ENCODE data around the gene RBM44.
"Not testable (repeated sequence)": the region's sequence is repeated elsewhere in the genome, so short reads cannot be mapped to it uniquely, and the experiment has no call there.

RBM44 gene

GRCh38 chr2:237798236-237799059 lies at the start of gene RBM44:
Gene RBM44, plus strand, starts transcription at chr2:237798779. Its CDS starts 14,831 bp downstream, at chr2:237813610.
- no peak within 1 kb of the TSS for H3K4me3 ChIP-seq
- no peak for TF ChIP-seq Cebpa-rat (IDR thresholded peaks at IDR 0.05)

GRCh38 chr2:237749002-237749401 lies 49.6 kb upstream of the RBM44 start:
- peaks cover 9% of the 10 kb centered on the region for H3K4me1 ChIP-seq
- no peak overlapping the region for H3K9ac ChIP-seq
- TF ChIP-seq Cebpa-rat (IDR thresholded peaks at IDR 0.05) = no peak
- H4K20me1 ChIP-seq = peaks cover 86% of the 10 kb centered on the region
- H3K36me3 ChIP-seq = peaks cover 91% of the 10 kb centered on the region
- H3K27me3 ChIP-seq = no peaks in the 10 kb centered on the region
- peaks cover 18% of the 10 kb centered on the region for H3K9me3 ChIP-seq
- H3K4me2 ChIP-seq = no peak overlapping the region
- H3K27ac ChIP-seq = no peak overlapping the region
- no peak overlapping the region for H3K4me3 ChIP-seq

More at GRCh38 chr2:237798236-237799059, at the start of gene RBM44:
- H4K20me1 ChIP-seq = no peaks in the 10 kb centered on the region
- no peak within 1 kb of the TSS for H3K27ac ChIP-seq
- H3K27me3 ChIP-seq = no peaks in the 10 kb centered on the region
- H3K9me3 ChIP-seq = peaks cover 23% of the 10 kb centered on the region
- H3K4me1 ChIP-seq = no peaks in the 10 kb centered on the region
- H3K9ac ChIP-seq = no peak within 1 kb of the TSS
- peaks cover 18% of the 10 kb centered on the region for H3K36me3 ChIP-seq
- no peak within 1 kb of the TSS for H3K4me2 ChIP-seq

GRCh38 chr2:237749961-237750360 lies 48.6 kb upstream of the RBM44 start:
- Histone ChIP-seq H3K27ac (no peak overlapping the region), H3K4me2 (no peak overlapping the region), H3K27me3 (no peaks in the 10 kb centered on the region), H4K20me1 (peaks cover 82% of the 10 kb centered on the region), H3K9me3 (peaks cover 18% of the 10 kb centered on the region), H3K4me3 (no peak overlapping the region), H3K4me1 (no peaks in the 10 kb centered on the region), H3K36me3 (peaks cover 95% of the 10 kb centered on the region), H3K9ac (no peak overlapping the region)
- no peak for TF ChIP-seq Cebpa-rat (IDR thresholded peaks at IDR 0.05)

- not testable (repeated sequence) for H3K27me3 ChIP-seq, H3K4me3 ChIP-seq, H3K9ac ChIP-seq, H3K4me1 ChIP-seq, H3K27ac ChIP-seq, H3K4me2 ChIP-seq
- peaks cover 82% of the 10 kb centered on the region for H4K20me1 ChIP-seq
- peaks cover 100% of the 10 kb centered on the region for H3K36me3 ChIP-seq
- peaks cover 18% of the 10 kb centered on the region for H3K9me3 ChIP-seq
Measured at GRCh38 chr2:237750441-237750840, 48.1 kb upstream of the RBM44 start.

- H3K9me3 ChIP-seq = peaks cover 12% of the 10 kb centered on the region
- no peaks in the 10 kb centered on the region for H3K4me1 ChIP-seq
- peaks cover 66% of the 10 kb centered on the region for H4K20me1 ChIP-seq
- no peak overlapping the region for H3K27ac ChIP-seq
- H3K36me3 ChIP-seq = peaks cover 100% of the 10 kb centered on the region
- H3K27me3 ChIP-seq = no peaks in the 10 kb centered on the region
- H3K4me2 ChIP-seq = no peak overlapping the region
- H3K4me3 ChIP-seq = no peak overlapping the region
- TF ChIP-seq Cebpa-rat (IDR thresholded peaks at IDR 0.05) = no peak
- H3K9ac ChIP-seq = no peak overlapping the region
Measured at GRCh38 chr2:237752761-237753165, 45.8 kb upstream of the RBM44 start.

GRCh38 chr2:237754182-237754581 lies 44.4 kb upstream of the RBM44 start:
- TF ChIP-seq Cebpa-rat (IDR thresholded peaks at IDR 0.05) = no peak
- Histone ChIP-seq H3K27ac (no peak overlapping the region), H3K4me1 (no peaks in the 10 kb centered on the region), H3K27me3 (no peaks in the 10 kb centered on the region), H3K36me3 (peaks cover 100% of the 10 kb centered on the region), H3K9me3 (no peaks in the 10 kb centered on the region), H4K20me1 (peaks cover 66% of the 10 kb centered on the region), H3K9ac (no peak overlapping the region), H3K4me2 (no peak overlapping the region), H3K4me3 (no peak overlapping the region)

- no peak for TF ChIP-seq Cebpa-rat (IDR thresholded peaks at IDR 0.05)
- no peak overlapping the region for H3K4me2 ChIP-seq
- no peak overlapping the region for H3K9ac ChIP-seq
- peaks cover 66% of the 10 kb centered on the region for H4K20me1 ChIP-seq
- H3K4me1 ChIP-seq = no peaks in the 10 kb centered on the region
- no peak overlapping the region for H3K4me3 ChIP-seq
- no peak overlapping the region for H3K27ac ChIP-seq
- peaks cover 100% of the 10 kb centered on the region for H3K36me3 ChIP-seq
- no peaks in the 10 kb centered on the region for H3K9me3 ChIP-seq
- no peaks in the 10 kb centered on the region for H3K27me3 ChIP-seq
Measured at GRCh38 chr2:237754626-237755248, 43.8 kb upstream of the RBM44 start.

- no peak for TF ChIP-seq Cebpa-rat (IDR thresholded peaks at IDR 0.05)
- Histone ChIP-seq H3K27me3 (no peaks in the 10 kb centered on the region), H4K20me1 (peaks cover 45% of the 10 kb centered on the region), H3K4me3 (no peak overlapping the region), H3K9me3 (no peaks in the 10 kb centered on the region), H3K9ac (no peak overlapping the region), H3K27ac (no peak overlapping the region), H3K36me3 (peaks cover 98% of the 10 kb centered on the region), H3K4me2 (no peak overlapping the region), H3K4me1 (no peaks in the 10 kb centered on the region)
Measured at GRCh38 chr2:237757616-237758015, 41.0 kb upstream of the RBM44 start.

- H3K4me1 ChIP-seq = no peaks in the 10 kb centered on the region
- no peak overlapping the region for H3K4me2 ChIP-seq
- H4K20me1 ChIP-seq = peaks cover 46% of the 10 kb centered on the region
- H3K27me3 ChIP-seq = no peaks in the 10 kb centered on the region
- no peak overlapping the region for H3K4me3 ChIP-seq
- H3K9ac ChIP-seq = no peak overlapping the region
- H3K27ac ChIP-seq = no peak overlapping the region
- H3K9me3 ChIP-seq = no peaks in the 10 kb centered on the region
- H3K36me3 ChIP-seq = peaks cover 98% of the 10 kb centered on the region
- no peak for TF ChIP-seq Cebpa-rat (IDR thresholded peaks at IDR 0.05)
Measured at GRCh38 chr2:237758185-237758584, 40.4 kb upstream of the RBM44 start.

GRCh38 chr2:237759176-237759575 lies 39.4 kb upstream of the RBM44 start:
- H3K4me2 ChIP-seq = no peak overlapping the region
- peaks cover 46% of the 10 kb centered on the region for H4K20me1 ChIP-seq
- H3K4me1 ChIP-seq = no peaks in the 10 kb centered on the region
- peaks cover 98% of the 10 kb centered on the region for H3K36me3 ChIP-seq
- no peak overlapping the region for H3K9ac ChIP-seq
- no peaks in the 10 kb centered on the region for H3K9me3 ChIP-seq
- no peak for TF ChIP-seq Cebpa-rat (IDR thresholded peaks at IDR 0.05)
- no peaks in the 10 kb centered on the region for H3K27me3 ChIP-seq
- H3K27ac ChIP-seq = no peak overlapping the region
- no peak overlapping the region for H3K4me3 ChIP-seq

All from BLaER1 (cell line).